GM21423 (cell line): ENCODE results near the gene PPP2R1B.

Experiments
- ATAC-seq: cut with Tn5 transposase; IDR thresholded peaks from one replicate; pipeline ENCODE4 v1.9.1; 2021; ENCODE audit warnings: mild to moderate bottlenecking, moderate library complexity; ENCODE audit not compliant: unreplicated experiment

The PPP2R1B gene

DNA sequence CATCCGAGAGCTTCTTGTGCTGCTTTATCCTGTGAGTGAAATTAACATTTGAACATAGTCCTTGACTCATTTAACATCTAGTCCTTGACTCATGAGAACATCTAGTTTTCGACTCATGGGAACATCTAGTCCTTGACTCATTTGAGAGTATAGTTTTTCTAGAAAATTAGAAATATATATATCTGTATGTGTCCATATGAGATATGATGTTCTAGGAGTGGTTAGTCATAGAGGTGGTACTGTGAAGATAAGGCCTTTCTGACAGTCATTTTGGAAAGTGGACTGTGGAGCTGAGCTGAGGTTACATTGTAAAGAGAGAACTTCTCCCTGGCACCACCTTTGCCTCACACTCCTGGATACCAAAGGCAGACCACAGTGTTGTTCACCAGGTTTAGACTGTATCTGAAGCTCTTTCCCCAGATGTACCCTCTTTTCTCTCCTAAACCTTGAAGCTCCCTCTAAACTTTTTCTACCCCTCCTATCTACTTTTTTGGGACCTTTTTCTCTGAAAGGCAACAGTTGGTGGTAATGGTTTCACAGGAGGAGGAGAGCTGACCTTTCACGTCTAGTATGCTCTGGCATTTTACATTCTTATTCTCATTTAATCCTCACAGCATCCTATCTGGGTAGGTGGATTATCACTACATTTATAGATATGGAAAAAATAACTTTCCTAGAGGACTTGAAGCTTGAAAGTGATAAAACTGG, 67.2 kb downstream of the PPP2R1B start:
- ATAC-seq, result no peak

GRCh38 chr11:111697933-111698371, 68.2 kb downstream of the PPP2R1B start:
- peak; percentile 52 for ATAC-seq

- no peak for ATAC-seq
Measured at GRCh38 chr11:111696556-111696955, 69.6 kb downstream of the PPP2R1B start.

DNA sequence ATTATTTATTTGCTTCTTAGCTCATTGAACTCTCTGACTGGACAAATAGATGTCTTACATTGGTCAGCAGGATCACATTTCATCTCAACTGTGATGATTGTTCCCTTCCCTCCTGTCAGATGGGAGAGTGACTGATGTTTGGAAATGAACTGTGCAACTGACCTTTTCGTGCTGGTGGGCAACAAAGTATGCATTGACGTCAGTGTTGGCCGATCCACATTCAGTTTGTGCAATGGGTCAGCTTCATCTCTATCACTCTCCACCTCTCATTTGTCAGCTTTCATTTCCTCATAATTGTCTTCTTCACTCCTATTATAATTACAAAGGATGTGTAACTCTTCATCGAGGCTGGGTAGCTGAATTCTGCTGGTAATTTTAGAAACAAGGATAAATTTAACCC, 71.3 kb downstream of the PPP2R1B start:
- ATAC-seq, result no peak

DNA sequence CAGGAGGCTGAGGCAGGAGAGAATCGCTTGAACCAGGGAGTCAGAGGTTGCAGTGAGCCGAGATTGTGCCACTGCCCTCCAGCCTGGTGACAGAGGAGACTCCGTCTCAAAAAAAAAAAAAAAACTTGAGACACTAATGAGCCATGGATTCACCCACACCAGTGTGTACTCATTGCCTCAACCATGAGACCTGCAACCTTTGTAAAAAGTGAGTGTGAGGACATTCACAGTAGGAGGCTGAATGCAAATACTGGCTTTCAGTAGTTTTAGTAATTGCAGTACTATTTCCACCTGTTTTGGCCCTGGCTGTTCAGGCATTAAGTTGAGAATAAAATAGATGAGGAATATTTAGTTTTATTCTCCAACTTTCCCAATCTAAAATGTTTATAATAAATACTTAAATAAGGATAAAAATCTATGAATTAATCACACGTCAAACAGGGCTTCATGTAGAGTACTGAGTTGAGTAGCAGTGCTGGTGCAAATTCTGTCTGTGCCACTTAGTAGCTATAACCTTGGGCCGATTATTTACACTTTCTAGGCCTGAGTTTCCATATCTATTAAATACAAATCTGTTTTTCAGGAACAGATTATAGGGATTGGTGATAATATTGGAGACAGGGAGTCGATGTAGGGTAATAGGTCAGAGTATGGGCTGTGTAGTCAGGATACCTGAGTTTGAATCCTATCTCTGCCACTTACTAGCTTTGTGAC, 72.8 kb downstream of the PPP2R1B start:
- ATAC-seq, result no peak

DNA sequence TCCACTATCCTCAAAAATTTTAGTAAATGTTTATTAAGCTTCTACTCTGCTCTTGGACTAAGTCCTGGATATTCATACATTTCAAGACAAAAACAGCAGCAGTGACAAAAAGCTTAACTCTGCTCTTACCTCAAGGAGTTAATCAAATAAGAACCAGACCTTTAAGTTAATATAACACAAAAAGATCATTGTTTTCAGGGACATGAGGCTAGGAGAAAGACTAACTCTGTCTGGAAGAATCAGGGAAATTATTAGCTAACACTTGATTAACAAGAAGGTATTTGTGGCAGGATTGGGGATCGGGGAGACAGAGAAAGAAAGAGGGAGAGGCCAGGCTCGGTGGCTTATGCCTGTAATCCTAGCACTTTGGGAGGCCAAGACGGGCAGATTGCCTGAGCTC, 74.4 kb downstream of the PPP2R1B start:
- no peak for ATAC-seq

DNA sequence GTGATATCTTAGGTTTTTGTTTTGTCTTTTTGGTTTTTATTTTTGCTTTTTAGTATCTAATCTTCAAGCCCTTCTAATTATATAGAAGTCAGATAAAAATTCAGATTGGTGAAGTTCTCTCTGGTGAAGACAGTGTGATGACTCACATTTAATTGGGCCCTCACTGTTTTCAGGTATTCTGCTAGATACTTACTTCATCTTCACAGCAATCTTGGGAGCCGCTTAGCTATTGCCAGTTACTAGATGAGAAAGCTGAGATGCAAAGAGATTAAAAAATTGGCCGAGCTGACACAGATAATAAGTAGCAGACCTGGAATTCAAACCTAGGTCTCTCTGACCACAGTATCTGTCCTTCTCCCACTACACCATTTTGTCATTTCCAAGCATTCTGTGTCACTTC, 75.0 kb downstream of the PPP2R1B start:
- ATAC-seq, result no peak

GRCh38 chr11:111688013-111688412, 78.2 kb downstream of the PPP2R1B start:
- ATAC-seq, result no peak

- no peak for ATAC-seq
Measured at GRCh38 chr11:111684251-111684650, 81.9 kb downstream of the PPP2R1B start.

DNA sequence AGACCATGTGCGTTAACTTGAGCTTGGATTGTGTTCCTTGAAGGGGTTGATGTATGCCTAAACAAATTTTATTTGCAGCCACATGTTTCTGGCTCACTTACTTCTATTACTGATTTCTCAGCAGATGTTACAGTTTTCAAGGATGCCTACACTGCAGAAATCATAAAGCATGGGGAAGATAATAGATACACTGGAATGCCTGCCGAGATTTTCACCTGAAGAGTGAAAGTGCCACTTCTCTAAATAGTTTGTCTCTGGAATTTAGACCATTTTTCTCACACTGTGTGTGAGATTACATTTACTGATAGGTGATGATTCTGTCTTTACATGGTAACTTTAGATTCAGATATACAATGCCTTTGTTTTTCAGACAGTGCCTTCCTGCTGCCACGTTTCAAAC, 82.4 kb downstream of the PPP2R1B start:
- ATAC-seq, result no peak

DNA sequence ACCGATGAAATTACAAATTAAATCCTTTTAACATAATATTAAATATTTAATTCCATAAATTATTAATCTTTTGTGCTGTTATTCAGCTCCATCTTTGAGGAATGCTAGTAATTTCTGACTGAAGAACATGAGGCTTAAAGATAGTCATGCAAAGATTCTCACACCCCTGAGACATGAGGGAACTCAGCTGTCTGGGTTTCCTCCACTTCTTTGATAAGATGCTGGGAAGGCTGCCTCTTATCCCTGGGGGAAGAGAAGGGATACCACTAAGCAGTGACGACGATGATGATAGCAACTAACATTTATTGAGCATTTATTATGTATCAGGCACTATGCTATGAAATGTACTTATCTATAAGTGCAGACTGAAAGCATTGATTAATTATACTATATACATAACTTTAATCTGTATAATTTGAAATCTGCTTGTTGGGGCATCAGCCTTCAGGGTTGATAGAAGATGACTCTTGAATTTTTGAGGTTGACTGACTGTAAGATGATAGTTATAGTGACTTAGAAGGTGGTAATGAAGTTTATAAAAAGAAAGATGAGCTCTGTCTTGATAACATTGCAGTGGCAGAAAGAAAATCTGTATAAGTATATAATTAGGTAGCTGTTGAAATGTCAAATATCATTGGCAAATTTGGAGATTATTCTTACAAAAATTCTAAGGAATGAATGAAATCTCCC, 85.6 kb downstream of the PPP2R1B start:
- ATAC-seq, result no peak
